Brain microvascular endothelial cell (primary cell): ENCODE data around the gene CCDC122.

Experiments
- DNase-seq: peaks from one replicate; pipeline ENCODE4 v3.0.0-alpha.2; 2020
- H3K27ac ChIP-seq: fragments of 250-450 bp; sonication (Bioruptor Pico); 2 replicates; pipeline ENCODE4 v1.5.1; 2020; ENCODE audit warnings: mild to moderate bottlenecking, moderate library complexity
- H3K27me3 ChIP-seq: fragments of 250-450 bp; sonication (Bioruptor Pico); replicated peaks from 2 replicates; pipeline ENCODE4 v1.5.1; 2020; ENCODE audit warnings: mild to moderate bottlenecking
- H3K36me3 ChIP-seq: fragments of 250-450 bp; sonication (Bioruptor Pico); replicated peaks from 2 replicates; pipeline ENCODE4 v1.5.1; 2020; ENCODE audit warnings: mild to moderate bottlenecking
- H3K4me3 ChIP-seq: 2 replicates; pipeline ENCODE4 v1.5.1; 2011; ENCODE audit warnings: low read depth, mild to moderate bottlenecking, control low read depth, low read length, moderate library complexity
- CTCF ChIP-seq: IDR thresholded peaks from 2 replicates; pipeline ENCODE4 v1.5.1; 2011; ENCODE audit warnings: low read depth, mild to moderate bottlenecking, moderate library complexity, low read length, control low read depth, inconsistent platforms; ENCODE audit errors: missing control alignments
- in situ Hi-C: cut with HindIII; loops from 2 replicates; pipeline ENCODE4 v1.10.0; 2017; ENCODE audit warnings: low sequenced_read_pairs, low pct_ligation_motif_present

CCDC122 gene

GRCh38 chr13:43799191-43799590 is 80.3 kb downstream of the CCDC122 start:
- H3K4me3 ChIP-seq = no peak overlapping the region
- in situ Hi-C loops = no loop called here
- TF ChIP-seq CTCF = no peak
- no peaks in the 10 kb centered on the region for H3K27me3 ChIP-seq
- H3K27ac ChIP-seq = no peak overlapping the region
- no peaks in the 10 kb centered on the region for H3K36me3 ChIP-seq
- no peak for DNase-seq

- no peak for DNase-seq
- Histone ChIP-seq H3K36me3 (no peaks in the 10 kb centered on the region), H3K27ac (no peak overlapping the region), H3K4me3 (no peak overlapping the region), H3K27me3 (no peaks in the 10 kb centered on the region)
- in situ Hi-C loops = no loop called here
- TF ChIP-seq CTCF = no peak
Measured at GRCh38 chr13:43797869-43798268, 81.7 kb downstream of the CCDC122 start.

GRCh38 chr13:43797159-43797558 is 82.4 kb downstream of the CCDC122 start:
- no peaks in the 10 kb centered on the region for H3K27me3 ChIP-seq
- no peak overlapping the region for H3K27ac ChIP-seq
- H3K4me3 ChIP-seq = no peak overlapping the region
- no peak for DNase-seq
- TF ChIP-seq CTCF = no peak
- in situ Hi-C loops = no loop called here
- no peaks in the 10 kb centered on the region for H3K36me3 ChIP-seq

- H3K36me3 ChIP-seq = no peaks in the 10 kb centered on the region
- no peak overlapping the region for H3K4me3 ChIP-seq
- in situ Hi-C loops = no loop called here
- TF ChIP-seq CTCF = no peak
- DNase-seq = no peak
- H3K27me3 ChIP-seq = no peaks in the 10 kb centered on the region
- H3K27ac ChIP-seq = no peak overlapping the region
Measured at GRCh38 chr13:43794416-43794815, 85.1 kb downstream of the CCDC122 start.

- Histone ChIP-seq H3K27me3 (no peaks in the 10 kb centered on the region), H3K4me3 (no peak overlapping the region), H3K36me3 (no peaks in the 10 kb centered on the region), H3K27ac (no peak overlapping the region)
- no peak for DNase-seq
- peak; percentile 2 for TF ChIP-seq CTCF
- in situ Hi-C loops = no loop called here
Measured at GRCh38 chr13:43792076-43792881, 87.3 kb downstream of the CCDC122 start.

DNA sequence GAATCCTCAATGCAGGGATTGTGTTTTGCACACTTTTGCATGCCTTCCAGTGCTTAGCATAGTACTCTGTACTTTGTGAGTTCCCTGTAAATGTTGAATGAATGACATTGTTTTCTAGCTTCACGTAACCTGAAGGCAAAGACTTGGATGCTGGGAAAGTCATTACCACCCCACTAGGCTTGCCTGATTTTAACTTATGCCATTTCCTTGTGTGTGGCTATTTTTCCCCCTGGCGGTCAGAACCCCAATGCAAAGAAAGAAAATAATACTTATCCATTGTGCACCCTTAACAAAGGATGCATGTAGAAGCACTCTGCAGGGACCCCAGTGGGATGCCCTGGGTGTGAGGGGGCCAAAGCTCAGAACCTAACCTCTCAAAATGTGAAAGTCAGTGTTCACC is 91.5 kb downstream of the CCDC122 start:
- Histone ChIP-seq H3K27ac (no peak overlapping the region), H3K36me3 (no peaks in the 10 kb centered on the region), H3K4me3 (peak overlapping the region; percentile 63), H3K27me3 (no peaks in the 10 kb centered on the region)
- in situ Hi-C loops = no loop called here
- peak; percentile 65 for DNase-seq
- TF ChIP-seq CTCF = peak; percentile 73
